Esophagus squamous epithelium (tissue), 5 donors: ENCODE data around the gene PSMB9. TPM values are rescaled to one million over a fixed set of nuclear protein-coding genes. Genes with fewer than 3 reads are reported as not detected.
"Not testable (repeated sequence)": the region's sequence is repeated elsewhere in the genome, so short reads cannot be mapped to it uniquely, and the experiment has no call there.

Experiments used
- DNase-seq: peaks from one replicate; lab custom pipeline; 2025; lab: John Stamatoyannopoulos, UW
- H3K27ac ChIP-seq, 4 donors: fragments of 200-600 bp; sonication (generic); one replicate each; pipeline ENCODE4 v1.5.1; 2016 to 2019; ENCODE audit warnings: mild to moderate bottlenecking in 1 of 4
- H3K27me3 ChIP-seq, 4 donors: fragments of 200-600 bp; sonication (generic); 1 replicate in 3 of 4; 2 replicates in 1 of 4; pipeline versions ENCODE4 v1.5.1 to v1.6.0; 2017 to 2021; ENCODE audit warnings: antibody characterized with exemption in 1 of 4
- H3K36me3 ChIP-seq, 3 donors: fragments of 200-600 bp; sonication (generic); one replicate each; pipeline ENCODE4 v1.5.1; 2016 to 2019
- H3K4me1 ChIP-seq, 3 donors: fragments of 200-600 bp; sonication (generic); one replicate each; pipeline ENCODE4 v1.5.1; 2017 to 2019
- H3K4me3 ChIP-seq, 4 donors: fragments of 200-600 bp; sonication (generic); 1 replicate in 3 of 4; 2 replicates in 1 of 4; pipeline ENCODE4 v1.5.1; 2016 to 2019; ENCODE audit warnings: mild to moderate bottlenecking in 2 of 4, moderate library complexity in 1 of 4
- H3K9me3 ChIP-seq, 3 donors: fragments of 200-600 bp; sonication (generic); one replicate each; pipeline ENCODE4 v1.5.1; 2016 to 2019
- POLR2A ChIP-seq, 4 donors: fragments of 450-650 bp; IDR thresholded peaks; one replicate each; pipeline ENCODE4 v1.6.1; 2017; ENCODE audit warnings: antibody characterized with exemption in 4 of 4, mild to moderate bottlenecking in 4 of 4, moderate library complexity in 3 of 4
- WGBS, 2 donors: methylation state at CpG; one replicate each; pipeline ENCODE4 v1.1.5; 2018; 5-methylcytosine and 5-hydroxymethylcytosine counted together
- intact Hi-C: fragments of 100-400 bp; cut with DNase I; formaldehyde crosslinking; loops from one replicate; pipeline ENCODE4 v1.15.0; 2022
- total RNA-seq, 4 donors: library from RNA; depleted of rRNA; stranded (reverse); fragments of >200 nt; gene quantifications; one replicate each; pipeline ENCODE4 v1.1.0, GENCODE V29; 2016
- TF ChIP-seq, protein P1 (sequence below), 6 experiments: fragments of 450-650 bp in 4 of 6; fragments of 200-600 bp in 2 of 6; sonication (generic) in 2 of 6; IDR thresholded peaks; one replicate each; pipeline ENCODE4 v1.5.1; 2016 to 2019; ENCODE audit warnings: antibody characterized with exemption in 6 of 6, mild to moderate bottlenecking in 4 of 6, moderate library complexity in 4 of 6
- donor health status: DM: yes; HTN: yes; CAD: no.

Gene PSMB9
- total RNA-seq, 4 donors from 2014 or later: 5.2 to 93.7 (median 12.0) TPM

DNA sequence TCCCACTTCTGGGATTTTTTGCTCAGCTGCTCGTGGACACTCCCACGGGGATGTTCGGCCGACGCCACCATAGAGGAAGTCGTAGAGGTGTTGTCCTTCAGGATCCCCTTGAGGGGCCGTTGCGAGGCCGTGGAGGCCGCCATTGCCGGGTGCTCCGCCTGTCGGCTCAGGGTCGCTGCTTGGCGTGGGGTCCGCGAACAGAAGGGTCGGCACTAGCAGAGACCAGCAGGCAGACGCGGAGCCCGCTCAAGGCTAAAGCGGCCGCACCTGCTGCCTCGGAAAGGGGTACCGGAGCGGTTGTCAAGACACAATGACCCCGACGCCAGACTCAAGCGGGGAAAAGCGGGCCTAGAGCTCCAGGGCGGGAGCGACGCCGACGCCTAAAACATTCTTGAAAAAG lies 25.7 kb downstream of the PSMB9 start:
- TF ChIP-seq, protein P1, sequence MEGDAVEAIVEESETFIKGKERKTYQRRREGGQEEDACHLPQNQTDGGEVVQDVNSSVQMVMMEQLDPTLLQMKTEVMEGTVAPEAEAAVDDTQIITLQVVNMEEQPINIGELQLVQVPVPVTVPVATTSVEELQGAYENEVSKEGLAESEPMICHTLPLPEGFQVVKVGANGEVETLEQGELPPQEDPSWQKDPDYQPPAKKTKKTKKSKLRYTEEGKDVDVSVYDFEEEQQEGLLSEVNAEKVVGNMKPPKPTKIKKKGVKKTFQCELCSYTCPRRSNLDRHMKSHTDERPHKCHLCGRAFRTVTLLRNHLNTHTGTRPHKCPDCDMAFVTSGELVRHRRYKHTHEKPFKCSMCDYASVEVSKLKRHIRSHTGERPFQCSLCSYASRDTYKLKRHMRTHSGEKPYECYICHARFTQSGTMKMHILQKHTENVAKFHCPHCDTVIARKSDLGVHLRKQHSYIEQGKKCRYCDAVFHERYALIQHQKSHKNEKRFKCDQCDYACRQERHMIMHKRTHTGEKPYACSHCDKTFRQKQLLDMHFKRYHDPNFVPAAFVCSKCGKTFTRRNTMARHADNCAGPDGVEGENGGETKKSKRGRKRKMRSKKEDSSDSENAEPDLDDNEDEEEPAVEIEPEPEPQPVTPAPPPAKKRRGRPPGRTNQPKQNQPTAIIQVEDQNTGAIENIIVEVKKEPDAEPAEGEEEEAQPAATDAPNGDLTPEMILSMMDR (IDR thresholded peaks at IDR 0.05): no peak
- no peak for TF ChIP-seq POLR2A (IDR thresholded peaks at IDR 0.05)
- intact Hi-C loops: loop anchor here (5.0 to 10.0 kb wide), 2 partner anchors 55 to 103 kb away; no protein-coding TSS in a partner anchor
- Histone ChIP-seq H3K9me3 (no peaks in the 10 kb centered on the region), H3K4me3 (no peak overlapping the region), H3K27ac (no peak overlapping the region), H3K36me3 (no peaks in the 10 kb centered on the region), H3K27me3 (peaks cover 0 to 13% (median 0%) of the 10 kb centered on the region in 4 donors), H3K4me1 (peaks cover 0 to 6% (median 4%) of the 10 kb centered on the region in 3 donors)
- no peak for DNase-seq
- WGBS, 2 donors: 67 to 68% methylated on average over 16 of the region's 35 CpGs

DNA sequence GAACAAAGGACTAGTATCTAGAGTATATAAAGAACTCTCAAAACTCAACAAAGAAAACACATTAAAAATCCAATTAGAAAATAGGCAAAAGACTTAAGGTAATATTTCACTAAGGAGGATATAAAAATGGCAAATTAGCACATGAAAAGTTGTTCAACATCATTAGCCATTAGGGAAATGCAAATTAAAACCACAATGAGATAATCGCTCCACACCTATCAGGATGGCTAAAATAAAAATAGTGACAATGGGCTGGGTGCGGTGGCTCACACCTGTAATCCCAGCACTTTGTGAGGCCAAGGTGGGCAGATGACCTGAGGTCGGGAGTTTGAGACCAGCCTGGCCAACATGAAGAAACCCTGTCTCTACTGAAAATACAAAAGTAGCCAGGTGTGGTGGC lies 27.0 kb downstream of the PSMB9 start:
- intact Hi-C loops: loop anchor here (5.0 to 10.0 kb wide), 2 partner anchors 54 to 101 kb away; no protein-coding TSS in a partner anchor
- H3K27ac ChIP-seq, H3K4me3 ChIP-seq, H3K27me3 ChIP-seq, H3K9me3 ChIP-seq, DNase-seq, H3K36me3 ChIP-seq, H3K4me1 ChIP-seq: not testable (repeated sequence)
- WGBS, 2 donors: 73 to 81% methylated on average over 3 of the region's 3 CpGs

DNA sequence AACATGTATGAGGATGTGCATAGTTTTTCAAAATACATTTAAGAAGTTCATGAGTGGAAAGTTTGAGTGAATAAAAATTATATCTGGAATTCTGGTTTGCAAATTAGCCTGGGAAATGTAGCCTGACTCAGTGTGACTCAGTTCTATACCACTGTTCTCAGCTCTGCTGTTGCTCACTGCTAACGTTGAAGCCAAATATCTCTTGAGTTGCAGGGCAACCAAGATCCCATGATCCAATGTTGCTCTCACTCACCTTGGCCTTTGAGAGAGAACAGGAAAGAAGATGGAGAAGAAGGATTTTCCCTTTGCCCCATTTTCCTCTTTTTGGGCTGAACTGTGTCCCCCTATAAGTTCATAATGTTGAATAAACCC lies 28.9 kb downstream of the PSMB9 start:
- no peak overlapping the region for H3K27ac ChIP-seq
- H3K4me3 ChIP-seq: no peak overlapping the region
- DNase-seq: no peak
- H3K36me3 ChIP-seq: no peaks in the 10 kb centered on the region
- TF ChIP-seq, protein P1 (IDR thresholded peaks at IDR 0.05): no peak
- TF ChIP-seq POLR2A (IDR thresholded peaks at IDR 0.05): no peak
- WGBS, 2 donors: 11 to 25% methylated on average over 1 of the region's 1 CpG
- no peaks in the 10 kb centered on the region for H3K9me3 ChIP-seq
- intact Hi-C loops: loop anchor here (5.0 to 10.0 kb wide), 2 partner anchors 52 to 99 kb away; no protein-coding TSS in a partner anchor
- H3K27me3 ChIP-seq: peaks cover 0 to 9% (median 0%) of the 10 kb centered on the region in 4 donors
- H3K4me1 ChIP-seq: peaks cover 0 to 19% (median 10%) of the 10 kb centered on the region in 3 donors

DNA sequence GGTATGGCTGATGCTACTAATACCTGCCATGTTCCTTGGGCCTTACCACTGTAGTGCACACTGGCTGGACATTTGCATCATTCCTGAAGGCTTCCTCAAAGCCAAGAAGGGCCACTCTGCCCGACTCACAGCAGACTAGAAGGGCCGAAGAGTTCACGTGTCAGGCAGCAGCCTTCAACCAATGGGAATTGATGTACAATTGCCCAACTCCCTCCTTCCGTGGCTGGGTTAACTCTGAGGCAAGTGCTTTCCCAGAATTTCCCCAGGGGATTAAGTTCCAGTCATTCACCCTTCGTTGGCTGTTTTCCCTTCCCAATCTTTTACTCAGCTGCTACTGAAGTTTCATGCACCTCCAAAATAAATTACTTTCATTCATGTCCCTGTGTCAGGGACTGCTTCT lies 29.8 kb downstream of the PSMB9 start:
- Histone ChIP-seq H3K4me1 (peaks cover 0 to 19% (median 10%) of the 10 kb centered on the region in 3 donors), H3K4me3 (no peak overlapping the region), H3K27me3 (peaks cover 0 to 9% (median 0%) of the 10 kb centered on the region in 4 donors), H3K27ac (no peak overlapping the region), H3K9me3 (no peaks in the 10 kb centered on the region), H3K36me3 (no peaks in the 10 kb centered on the region)
- 20 to 23% methylated on average over 5 of the region's 5 CpGs for WGBS, 2 donors
- no peak for TF ChIP-seq POLR2A (IDR thresholded peaks at IDR 0.05)
- TF ChIP-seq, protein P1 (IDR thresholded peaks at IDR 0.05): no peak
- DNase-seq: no peak
- intact Hi-C loops: loop anchor here (5.0 to 10.0 kb wide), 2 partner anchors 51 to 99 kb away; no protein-coding TSS in a partner anchor

DNA sequence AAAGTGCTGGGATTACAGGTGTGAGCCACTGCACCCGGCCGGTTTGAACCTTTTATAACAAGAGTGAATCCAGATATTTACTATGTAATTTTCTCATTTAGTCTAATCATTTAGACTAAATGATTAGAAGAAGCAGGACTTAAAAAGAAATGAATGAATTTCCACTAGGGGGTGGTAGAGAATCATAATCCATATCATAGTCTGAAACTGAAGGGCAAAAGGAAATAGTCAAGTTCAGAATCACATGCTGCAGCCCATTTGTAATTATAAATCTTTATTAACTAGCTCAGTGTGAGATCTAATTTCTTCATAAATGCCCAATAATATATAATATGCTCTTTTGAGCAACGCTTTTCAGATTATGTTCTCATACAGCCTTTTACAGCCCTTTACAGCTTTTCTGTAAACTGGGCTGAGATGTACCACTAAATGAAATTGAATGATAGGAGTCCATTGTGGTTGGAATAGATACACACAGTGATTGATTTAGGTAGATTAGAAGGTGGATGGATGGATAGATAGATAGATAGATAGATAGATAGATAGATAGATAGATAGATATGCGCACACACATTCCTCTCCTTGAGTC lies 31.8 kb downstream of the PSMB9 start:
- Histone ChIP-seq H3K36me3 (no peaks in the 10 kb centered on the region), H3K27ac (peak overlapping the region in 1 of 4 donors; percentile 47), H3K4me1 (peaks cover 0 to 19% (median 10%) of the 10 kb centered on the region in 3 donors), H3K9me3 (no peaks in the 10 kb centered on the region), H3K27me3 (no peaks in the 10 kb centered on the region), H3K4me3 (no peak overlapping the region)
- WGBS, 2 donors: 38 to 51% methylated on average over 4 of the region's 4 CpGs
- intact Hi-C loops: loop anchor here (10.0 kb wide), 1 partner anchor 49 kb away; no protein-coding TSS in a partner anchor
- TF ChIP-seq, protein P1 (IDR thresholded peaks at IDR 0.05): peak; percentile 52 to 74 (median 62)
- no peak for TF ChIP-seq POLR2A (IDR thresholded peaks at IDR 0.05)
- DNase-seq: no peak
